ENCODE data around the gene HAT1.
"Not testable (repeated sequence)": the region's sequence is repeated elsewhere in the genome, so short reads cannot be mapped to it uniquely, and the experiment has no call there.

HAT1 gene

GRCh38 chr2:171972329-171972982, 50.2 kb downstream of the HAT1 start:
- no peaks in the 10 kb centered on the region for H3K9me3 ChIP-seq
- H3K27me3 ChIP-seq = no peaks in the 10 kb centered on the region
- intact Hi-C loops (cut with DNase I; ENCODE audit: low total_unique reads) = no loop called here
- H3K27ac ChIP-seq = no peak overlapping the region
- TF ChIP-seq CTCF (IDR thresholded peaks at IDR 0.05) = no peak
- no peak overlapping the region for H3K4me3 ChIP-seq
- DNase-seq = no peak
- no peaks in the 10 kb centered on the region for H3K4me1 ChIP-seq
- H3K36me3 ChIP-seq = peaks cover 15 to 47% (median 40%) of the 10 kb centered on the region in 3 donors

GRCh38 chr2:171979103-171979502, 56.8 kb downstream of the HAT1 start:
- no peak for TF ChIP-seq CTCF (IDR thresholded peaks at IDR 0.05)
- DNase-seq = no peak
- no peak overlapping the region for H3K27ac ChIP-seq
- H3K9me3 ChIP-seq = no peaks in the 10 kb centered on the region
- peaks cover 28 to 60% (median 39%) of the 10 kb centered on the region in 3 donors for H3K36me3 ChIP-seq
- intact Hi-C loops (cut with DNase I; ENCODE audit: low total_unique reads) = no loop called here
- no peaks in the 10 kb centered on the region for H3K4me1 ChIP-seq
- H3K4me3 ChIP-seq = no peak overlapping the region
- H3K27me3 ChIP-seq = no peaks in the 10 kb centered on the region

GRCh38 chr2:171983924-171984323, 61.7 kb downstream of the HAT1 start:
- DNase-seq; H3K4me1 ChIP-seq; H3K27me3 ChIP-seq; H3K4me3 ChIP-seq; H3K9me3 ChIP-seq; H3K27ac ChIP-seq; intact Hi-C loops (cut with DNase I; ENCODE audit: low total_unique reads): not testable (repeated sequence)
- peaks cover 27 to 34% (median 27%) of the 10 kb centered on the region in 3 donors for H3K36me3 ChIP-seq

GRCh38 chr2:171985076-171985475, 62.8 kb downstream of the HAT1 start:
- H3K27me3 ChIP-seq = no peaks in the 10 kb centered on the region
- peaks cover 17 to 23% (median 17%) of the 10 kb centered on the region in 3 donors for H3K36me3 ChIP-seq
- no peak overlapping the region for H3K4me3 ChIP-seq
- DNase-seq = no peak
- H3K27ac ChIP-seq = no peak overlapping the region
- intact Hi-C loops (cut with DNase I; ENCODE audit: low total_unique reads) = no loop called here
- no peaks in the 10 kb centered on the region for H3K9me3 ChIP-seq
- TF ChIP-seq CTCF (IDR thresholded peaks at IDR 0.05) = no peak
- no peaks in the 10 kb centered on the region for H3K4me1 ChIP-seq

GRCh38 chr2:171986778-171987177, 64.5 kb downstream of the HAT1 start:
- no peaks in the 10 kb centered on the region for H3K27me3 ChIP-seq
- intact Hi-C loops (cut with DNase I; ENCODE audit: low total_unique reads) = no loop called here

More at GRCh38 chr2:171986778-171987177, 64.5 kb downstream of the HAT1 start:
- Histone ChIP-seq H3K36me3 (peaks cover 14 to 17% (median 17%) of the 10 kb centered on the region in 3 donors), H3K4me1 (no peaks in the 10 kb centered on the region), H3K4me3 (no peak overlapping the region), H3K27ac (no peak overlapping the region), H3K9me3 (no peaks in the 10 kb centered on the region)
- no peak for DNase-seq
- no peak for TF ChIP-seq CTCF (IDR thresholded peaks at IDR 0.05)

Data from tibial artery (tissue), 4 donors.